ENCODE data around the gene VDR.

GRCh38 chr12:47941475-47941780 lies 36.6 kb upstream of the VDR start:
- TF ChIP-seq POLR2AphosphoS5 (IDR thresholded peaks at IDR 0.05; ENCODE audit: low read depth, low read length) (no peak), TAF1 (IDR thresholded peaks at IDR 0.05; ENCODE audit: borderline replicate concordance, insufficient read depth, low read length) (no peak)
